ENCODE measurements around the gene HNRNPA1L2.
A peak's percentile ranks its signal among the peaks of the same experiment; 100 is the strongest.
"Not testable (repeated sequence)": the region's sequence is repeated elsewhere in the genome, so short reads cannot be mapped to it uniquely, and the experiment has no call there.

HNRNPA1L2 gene

GRCh38 chr13:52615134-52615801 is 27.0 kb upstream of the HNRNPA1L2 start:
- CTCF ChIA-PET, result interaction anchor here (2.6 to 4.2 kb wide), 2 partner anchors 37 to 194 kb away, joined by 8 to 20 read pairs; partner anchors contain the start of gene SUGT1
- Mint-ChIP-seq H3K36me3 (no peaks in the 10 kb centered on the region), H3K9me3 (no peaks in the 10 kb centered on the region), H3K4me1 (peaks cover 29% of the 10 kb centered on the region), H3K27ac (no peak overlapping the region), H3K27me3 (peaks cover 8% of the 10 kb centered on the region), H3K4me3 (no peak overlapping the region)
- no peak for DNase-seq

- H3K4me1 Mint-ChIP-seq, result peaks cover 32% of the 10 kb centered on the region
- CTCF ChIA-PET, result interaction anchor here (2.6 to 4.2 kb wide), 2 partner anchors 37 to 193 kb away, joined by 8 to 20 read pairs; partner anchors contain the start of gene SUGT1
- no peaks in the 10 kb centered on the region for H3K9me3 Mint-ChIP-seq
- H3K36me3 Mint-ChIP-seq, result no peaks in the 10 kb centered on the region
- peak overlapping the region; percentile 95 for H3K27ac Mint-ChIP-seq
- peaks cover 8% of the 10 kb centered on the region for H3K27me3 Mint-ChIP-seq
- DNase-seq, result peak; percentile 31
- peak overlapping the region; percentile 99 for H3K4me3 Mint-ChIP-seq
Measured at GRCh38 chr13:52615812-52616211, 26.4 kb upstream of the HNRNPA1L2 start.

GRCh38 chr13:52617070-52618060 is 24.9 kb upstream of the HNRNPA1L2 start:
- CTCF ChIA-PET, result interaction anchor here (0.6 to 4.2 kb wide), 5 partner anchors 35 to 353 kb away, joined by 3 to 20 read pairs (median 4); partner anchors contain the start of gene SUGT1

GRCh38 chr13:52631083-52631690 is 11.0 kb upstream of the HNRNPA1L2 start:
- H3K9me3 Mint-ChIP-seq, H3K27ac Mint-ChIP-seq, H3K27me3 Mint-ChIP-seq, CTCF ChIA-PET, H3K4me3 Mint-ChIP-seq, H3K4me1 Mint-ChIP-seq, DNase-seq: not testable (repeated sequence)
- peaks cover 20% of the 10 kb centered on the region for H3K36me3 Mint-ChIP-seq

More at GRCh38 chr13:52617070-52618060, 24.9 kb upstream of the HNRNPA1L2 start:
- H3K4me3 Mint-ChIP-seq, result peak overlapping the region; percentile 99
- H3K4me1 Mint-ChIP-seq, result peaks cover 32% of the 10 kb centered on the region
- DNase-seq, result peak; percentile 90
- peak overlapping the region; percentile 95 for H3K27ac Mint-ChIP-seq
- peaks cover 4% of the 10 kb centered on the region for H3K36me3 Mint-ChIP-seq
- H3K27me3 Mint-ChIP-seq, result peaks cover 8% of the 10 kb centered on the region
- no peaks in the 10 kb centered on the region for H3K9me3 Mint-ChIP-seq

DNA sequence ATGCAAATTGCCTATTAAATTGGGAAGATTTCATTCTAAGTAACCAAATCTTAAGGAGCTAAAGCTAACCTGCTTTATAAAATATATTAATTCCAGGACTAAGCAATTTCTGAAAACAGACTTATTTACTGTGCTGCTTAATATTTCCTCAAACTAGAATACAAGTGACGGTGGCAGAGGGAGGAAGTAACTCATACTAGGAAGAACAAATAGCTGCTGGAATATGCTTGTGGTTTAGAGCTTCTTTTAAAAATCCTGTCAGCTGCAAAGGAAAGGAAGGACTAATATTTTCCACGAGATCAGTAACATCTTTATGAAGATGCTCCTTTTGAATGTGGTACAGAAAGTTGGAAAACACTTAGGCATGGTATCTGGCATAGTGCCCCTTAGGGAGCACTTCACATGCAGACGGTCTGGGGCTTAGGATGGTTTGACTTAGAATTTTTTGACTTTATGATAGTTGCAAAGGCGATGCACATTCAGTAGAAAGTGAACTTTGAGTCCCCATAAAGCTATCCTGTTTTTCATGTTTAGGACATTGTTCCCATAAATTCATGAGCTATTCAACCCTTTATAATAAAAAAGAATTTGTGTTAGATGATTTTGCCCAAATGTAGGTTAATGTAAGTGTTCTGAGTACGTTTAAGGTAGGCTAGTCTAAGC is 3.4 kb upstream of the HNRNPA1L2 start:
- CTCF ChIA-PET, result no interaction called here
- Mint-ChIP-seq H3K4me1 (peaks cover 3% of the 10 kb centered on the region), H3K27me3 (no peaks in the 10 kb centered on the region), H3K9me3 (no peaks in the 10 kb centered on the region), H3K36me3 (peaks cover 20% of the 10 kb centered on the region), H3K27ac (no peak overlapping the region), H3K4me3 (no peak overlapping the region)
- DNase-seq, result no peak

- Mint-ChIP-seq H3K4me1 (peaks cover 3% of the 10 kb centered on the region), H3K9me3 (no peaks in the 10 kb centered on the region), H3K4me3 (no peak overlapping the region), H3K27ac (no peak overlapping the region), H3K36me3 (peaks cover 23% of the 10 kb centered on the region), H3K27me3 (no peaks in the 10 kb centered on the region)
- DNase-seq, result no peak
- CTCF ChIA-PET, result interaction anchor here (1.0 kb wide), 1 partner anchor 9 kb away, joined by 3 read pairs; the partner anchor contains the start of gene SUGT1
Measured at GRCh38 chr13:52644108-52644507, 1.9 kb downstream of the HNRNPA1L2 start.

- no peaks in the 10 kb centered on the region for H3K9me3 Mint-ChIP-seq
Measured at GRCh38 chr13:52646967-52647366, 4.7 kb downstream of the HNRNPA1L2 start.

GRCh38 chr13:52650731-52651130 is 8.5 kb downstream of the HNRNPA1L2 start:
- Mint-ChIP-seq H3K9me3 (no peaks in the 10 kb centered on the region), H3K27me3 (no peaks in the 10 kb centered on the region), H3K27ac (peak overlapping the region; percentile 21), H3K4me1 (peaks cover 13% of the 10 kb centered on the region), H3K36me3 (peaks cover 24% of the 10 kb centered on the region), H3K4me3 (no peak overlapping the region)
- CTCF ChIA-PET, result interaction anchor here (0.9 kb wide), 1 partner anchor 30 kb away, joined by 3 read pairs; no protein-coding TSS in a partner anchor
- no peak for DNase-seq

More at GRCh38 chr13:52646967-52647366, 4.7 kb downstream of the HNRNPA1L2 start:
- Mint-ChIP-seq H3K27me3 (no peaks in the 10 kb centered on the region), H3K36me3 (peaks cover 33% of the 10 kb centered on the region), H3K4me3 (no peak overlapping the region), H3K4me1 (peaks cover 16% of the 10 kb centered on the region), H3K27ac (no peak overlapping the region)
- CTCF ChIA-PET, result no interaction called here
- no peak for DNase-seq

- H3K4me1 Mint-ChIP-seq, result peaks cover 13% of the 10 kb centered on the region
- no peak for DNase-seq
- CTCF ChIA-PET, result interaction anchor here (2.2 to 3.2 kb wide), 2 partner anchors 12 to 35 kb away, joined by 20 to 34 read pairs; no protein-coding TSS in a partner anchor
- no peaks in the 10 kb centered on the region for H3K27me3 Mint-ChIP-seq
- no peak overlapping the region for H3K4me3 Mint-ChIP-seq
- no peaks in the 10 kb centered on the region for H3K9me3 Mint-ChIP-seq
- peaks cover 24% of the 10 kb centered on the region for H3K36me3 Mint-ChIP-seq
- no peak overlapping the region for H3K27ac Mint-ChIP-seq
Measured at GRCh38 chr13:52651897-52652195, 9.6 kb downstream of the HNRNPA1L2 start.

- no peak within 1 kb of the TSS for H3K4me3 Mint-ChIP-seq
- DNase-seq, result peak; percentile 97
- H3K9me3 Mint-ChIP-seq, result no peaks in the 10 kb centered on the region
- H3K4me1 Mint-ChIP-seq, result peaks cover 13% of the 10 kb centered on the region
- no peak within 1 kb of the TSS for H3K27ac Mint-ChIP-seq
- H3K27me3 Mint-ChIP-seq, result no peaks in the 10 kb centered on the region
- peaks cover 24% of the 10 kb centered on the region for H3K36me3 Mint-ChIP-seq
- CTCF ChIA-PET, result interaction anchor here (0.8 to 3.2 kb wide), 8 partner anchors 8 to 199 kb away, joined by 3 to 34 read pairs (median 4); no protein-coding TSS in a partner anchor
Measured at GRCh38 chr13:52652196-52652979, 10.2 kb downstream of the HNRNPA1L2 start, which contains the start of gene SUGT1. Gene SUGT1 (plus strand): TSS chr13:52652836. CDS start chr13:52652921, 85 bp downstream.

- H3K9me3 Mint-ChIP-seq, result no peaks in the 10 kb centered on the region
- H3K36me3 Mint-ChIP-seq, result peaks cover 24% of the 10 kb centered on the region
- DNase-seq, result no peak
- no peak overlapping the region for H3K4me3 Mint-ChIP-seq
- CTCF ChIA-PET, result interaction anchor here (0.8 to 3.2 kb wide), 8 partner anchors 8 to 200 kb away, joined by 3 to 34 read pairs (median 4); no protein-coding TSS in a partner anchor
- H3K27me3 Mint-ChIP-seq, result no peaks in the 10 kb centered on the region
- no peak overlapping the region for H3K27ac Mint-ChIP-seq
- H3K4me1 Mint-ChIP-seq, result peaks cover 13% of the 10 kb centered on the region
Measured at GRCh38 chr13:52652980-52653303, 10.7 kb downstream of the HNRNPA1L2 start.

DNA sequence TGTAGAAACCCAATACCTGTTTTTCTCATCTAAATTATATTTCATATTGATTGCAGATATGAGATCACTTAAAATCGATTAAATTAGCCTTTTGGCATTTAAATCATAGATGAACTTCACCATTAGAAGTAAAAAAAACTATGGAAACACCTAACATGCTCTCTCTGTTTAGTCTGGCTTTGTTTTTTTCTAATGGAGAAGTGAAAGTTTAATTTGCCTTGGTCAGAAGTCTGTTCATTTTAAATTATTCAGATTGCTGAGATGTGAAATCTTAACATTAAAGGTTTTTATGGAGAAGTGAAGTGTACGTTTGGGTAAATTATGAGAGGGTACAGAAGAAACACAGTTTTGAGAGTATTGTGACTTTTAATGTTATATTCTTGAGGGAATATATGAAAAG is 17.1 kb downstream of the HNRNPA1L2 start:
- H3K27me3 Mint-ChIP-seq, result no peaks in the 10 kb centered on the region
- CTCF ChIA-PET, result no interaction called here
- H3K4me3 Mint-ChIP-seq, result no peak overlapping the region
- no peaks in the 10 kb centered on the region for H3K4me1 Mint-ChIP-seq
- H3K9me3 Mint-ChIP-seq, result no peaks in the 10 kb centered on the region
- peak overlapping the region; percentile 35 for H3K27ac Mint-ChIP-seq
- H3K36me3 Mint-ChIP-seq, result peaks cover 14% of the 10 kb centered on the region
- no peak for DNase-seq

GRCh38 chr13:52664272-52664671 is 22.0 kb downstream of the HNRNPA1L2 start:
- H3K4me1 Mint-ChIP-seq, result no peaks in the 10 kb centered on the region
- peaks cover 28% of the 10 kb centered on the region for H3K36me3 Mint-ChIP-seq
- DNase-seq, result no peak
- no peak overlapping the region for H3K4me3 Mint-ChIP-seq
- CTCF ChIA-PET, result interaction anchor here (1.0 to 4.9 kb wide), 8 partner anchors 9 to 303 kb away, joined by 3 to 34 read pairs (median 7); partner anchors contain the start of gene SUGT1
- H3K27ac Mint-ChIP-seq, result peak overlapping the region; percentile 8
- no peaks in the 10 kb centered on the region for H3K27me3 Mint-ChIP-seq
- H3K9me3 Mint-ChIP-seq, result no peaks in the 10 kb centered on the region
